K562 (cell line): ENCODE data around the gene ZBTB22. TPM values are rescaled to one million over a fixed set of nuclear protein-coding genes. Genes with fewer than 3 reads are reported as not detected.
A peak's percentile ranks its signal among the peaks of the same experiment; 100 is the strongest.
"Not testable (repeated sequence)": the region's sequence is repeated elsewhere in the genome, so short reads cannot be mapped to it uniquely, and the experiment has no call there.

Source experiments
- ARID3A ChIP-seq: IDR thresholded peaks from 2 replicates; pipeline ENCODE4 v1.6.1; 2012; ENCODE audit warnings: low read depth, low read length, improper control_type of control experiment, borderline replicate concordance
- BHLHE40 ChIP-seq: IDR thresholded peaks from 2 replicates; pipeline ENCODE4 v1.6.1; 2011; ENCODE audit warnings: low read length, improper control_type of control experiment
- DEAF1 ChIP-seq: fragments of 450-650 bp; formaldehyde crosslinking; IDR thresholded peaks from 2 replicates; pipeline ENCODE4 v1.4.0; 2020; ENCODE audit warnings: mild to moderate bottlenecking, moderate library complexity
- E2F6 ChIP-seq, 2 experiments: IDR thresholded peaks; 2 replicates each; pipeline ENCODE4 v1.6.1; 2011; ENCODE audit warnings: borderline replicate concordance in 1 of 2, control low read depth in 1 of 2, low read depth in 1 of 2, low read length in 1 of 2, mild to moderate bottlenecking in 1 of 2, mixed read lengths in 1 of 2, moderate library complexity in 1 of 2; ENCODE audit not compliant: insufficient read depth in 1 of 2, insufficient read length in 1 of 2, poor library complexity in 1 of 2, severe bottlenecking in 1 of 2; ENCODE audit errors: extremely low read depth in 1 of 2
- ELF1 ChIP-seq: fragments of 200-800 bp; sonication (Bioruptor generic); IDR thresholded peaks from 2 replicates; pipeline ENCODE4 v1.6.1; 2016; ENCODE audit warnings: missing genetic modification characterization, missing compliant biosample characterization
- FOXK2 ChIP-seq, 2 experiments: fragments of 450-650 bp; IDR thresholded peaks in 1 of 2; conservative IDR thresholded peaks in 1 of 2; 2 replicates each; pipeline ENCODE4 v1.6.1; 2016; ENCODE audit warnings: low read depth in 2 of 2, mild to moderate bottlenecking in 1 of 2
- GABPA ChIP-seq: fragments of 200-800 bp; sonication (Bioruptor generic); conservative IDR thresholded peaks from 2 replicates; pipeline ENCODE4 v1.6.1; 2016; ENCODE audit warnings: low read depth, missing genetic modification characterization, missing compliant biosample characterization
- GABPB1 ChIP-seq: sonication (generic); formaldehyde crosslinking; IDR thresholded peaks from 2 replicates; pipeline ENCODE4 v1.8.0; 2022; ENCODE audit warnings: mild to moderate bottlenecking, missing genetic modification reagents
- JUND ChIP-seq, 2 experiments: IDR thresholded peaks; 2 replicates in 1 of 2; 3 replicates in 1 of 2; pipeline ENCODE4 v1.6.1; 2011; ENCODE audit warnings: borderline replicate concordance in 2 of 2, low read depth in 2 of 2, low read length in 2 of 2, improper control_type of control experiment in 1 of 2, missing biosample characterization in 1 of 2, missing genetic modification characterization in 1 of 2, missing genetic modification reagents in 1 of 2
- LCOR ChIP-seq: sonication (generic); formaldehyde crosslinking; IDR thresholded peaks from 2 replicates; pipeline ENCODE4 v1.8.0; 2022; ENCODE audit warnings: mild to moderate bottlenecking, missing genetic modification reagents
- MYC ChIP-seq, 2 experiments: fragments of 250-450 bp in 1 of 2; sonication (Bioruptor Pico) in 1 of 2; IDR thresholded peaks; 2 replicates each; pipeline versions ENCODE4 v1.5.1 to v1.6.1; 2012 to 2021; ENCODE audit warnings: low read depth in 2 of 2, borderline replicate concordance in 1 of 2, improper control_type of control experiment in 1 of 2, low read length in 1 of 2, mild to moderate bottlenecking in 1 of 2, moderate library complexity in 1 of 2
- NBN ChIP-seq: fragments of 450-650 bp; IDR thresholded peaks from 2 replicates; pipeline ENCODE4 v1.6.1; 2016; ENCODE audit warnings: low read depth, mild to moderate bottlenecking
- NRF1 ChIP-seq, 2 experiments: fragments of 450-650 bp; IDR thresholded peaks in 1 of 2; conservative IDR thresholded peaks in 1 of 2; 2 replicates each; pipeline ENCODE4 v1.6.1; 2014; ENCODE audit warnings: mild to moderate bottlenecking in 2 of 2
- POLR2G ChIP-seq: fragments of 200-400 bp; formaldehyde crosslinking; IDR thresholded peaks from 2 replicates; pipeline ENCODE4 v1.6.1; 2017; ENCODE audit warnings: low read depth, mild to moderate bottlenecking, antibody characterized with exemption, low read length, moderate library complexity
- RBFOX2 ChIP-seq: fragments of 200-400 bp; formaldehyde crosslinking; IDR thresholded peaks from 2 replicates; pipeline ENCODE4 v1.6.1; 2017; ENCODE audit warnings: low read depth, mild to moderate bottlenecking, low read length, moderate library complexity
- SMARCC2 ChIP-seq: fragments of 450-650 bp; IDR thresholded peaks from 2 replicates; pipeline ENCODE4 v1.6.1; 2017; ENCODE audit warnings: antibody characterized with exemption, moderate library complexity, mild to moderate bottlenecking, low read depth
- SMARCE1 ChIP-seq: fragments of 450-650 bp; IDR thresholded peaks from 2 replicates; pipeline ENCODE4 v1.7.1; 2016; ENCODE audit warnings: mild to moderate bottlenecking
- ZNF395 ChIP-seq: fragments of 200-800 bp; sonication (Bioruptor generic); IDR thresholded peaks from 2 replicates; pipeline ENCODE4 v1.6.1; 2017; ENCODE audit warnings: missing genetic modification characterization, missing compliant biosample characterization
- polyA plus RNA-seq, 8 experiments: library from polyadenylated mRNA; depleted of rRNA in 4 of 8; stranded (reverse) in 5 of 8; unstranded in 3 of 8; fragments of >200 nt; fragmentation: Nextera tagmentation in 2 of 8; fragmentation: Illumina TruSeq in 1 of 8; extraction: Ambion mirVana in 2 of 8; extraction: Trizol in 1 of 8; gene quantifications; 2 replicates each; pipeline versions ENCODE4 v1.2.1 to v1.2.3, GENCODE V29; 2011 to 2014; ENCODE audit warnings: inconsistent platforms in 1 of 8, missing spikeins in 1 of 8
- total RNA-seq, 7 experiments: library from RNA; depleted of rRNA in 6 of 7; stranded (reverse); fragments of >200 nt in 6 of 7; fragmentation: Illumina TruSeq in 2 of 7; extraction: Trizol in 2 of 7; gene quantifications; 2 replicates each; pipeline versions ENCODE4 v1.2.1 to v1.2.3, GENCODE V29; 2011 to 2021; ENCODE audit warnings: low replicate concordance in 1 of 7

ZBTB22 gene
- total and polyA plus RNA-seq, 9 of the 15 experiments (the other 6 are each of a cell fraction or from before 2014, with no cell fraction given) = 0.21 to 11.9 (median 7.1) TPM

- TF ChIP-seq SMARCC2 = 0 out of 2 replicates have a peak, but pooled peaks have one; percentile 22
- peak; percentile 80 for TF ChIP-seq BHLHE40
- peak in 1 of 2 experiments; percentile 40 for TF ChIP-seq E2F6 (IDR thresholded peaks at IDR 0.05; ENCODE audit: borderline replicate concordance in 1 of 2, extremely low read depth in 1 of 2, insufficient read depth in 1 of 2, insufficient read length in 1 of 2, low read depth in 1 of 2, low read length in 1 of 2, poor library complexity in 1 of 2, severe bottlenecking in 1 of 2)
- peak; percentile 21; the same call in 1 of the 2 replicates for TF ChIP-seq ZNF395 (CRISPR knock-in tag)
- TF ChIP-seq SMARCE1 = 0 out of 2 replicates have a peak, but pooled peaks have one; percentile 24
- TF ChIP-seq RBFOX2 = peak; percentile 45; the same call in 1 of the 2 replicates
- 0 out of 2 replicates have a peak, but pooled peaks have one; percentile 26 for TF ChIP-seq MYC (IDR thresholded peaks at IDR 0.05; ENCODE audit: low read depth, low read length)
- not testable (repeated sequence) for TF ChIP-seq MYC (CRISPR knock-in tag; IDR thresholded peaks at IDR 0.05; ENCODE audit: borderline replicate concordance, low read depth); JUND (tag; IDR thresholded peaks at IDR 0.05; ENCODE audit: borderline replicate concordance, low read depth, low read length)
- 0 out of 2 replicates have a peak, but pooled peaks have one; percentile 8 for TF ChIP-seq DEAF1
- peak in 1 of 2 experiments; percentile 68; a peak in 2 of 4 replicates for TF ChIP-seq FOXK2 (conservative IDR thresholded peaks at IDR 0.05 in 1 of 2, IDR thresholded peaks at IDR 0.05 in 1 of 2; ENCODE audit: low read depth in 2 of 2)
- TF ChIP-seq ARID3A = peak; percentile 65; the same call in 1 of the 2 replicates
- TF ChIP-seq NBN = 0 out of 2 replicates have a peak, but pooled peaks have one; percentile 40
- 0 out of 2 replicates have a peak, but pooled peaks have one; percentile 17 for TF ChIP-seq GABPB1 (CRISPR knock-in tag)
- TF ChIP-seq NRF1 (conservative IDR thresholded peaks at IDR 0.05 in 1 of 2, IDR thresholded peaks at IDR 0.05 in 1 of 2) = peak; percentile 47 to 59; a peak in 3 of 4 replicates
- 0 out of 2 replicates have a peak, but pooled peaks have one; percentile 61 for TF ChIP-seq LCOR (CRISPR knock-in tag)
- TF ChIP-seq ELF1 (tag) = peak; percentile 41; the same call in 1 of the 2 replicates
- 0 out of 2 replicates have a peak, but pooled peaks have one; percentile 29 for TF ChIP-seq POLR2G
- TF ChIP-seq GABPA (tag) = 0 out of 2 replicates have a peak, but pooled peaks have one; percentile 16
- TF ChIP-seq JUND (IDR thresholded peaks at IDR 0.05; ENCODE audit: borderline replicate concordance, low read depth, low read length) = peak; percentile 49; the same call in 1 of the 2 replicates
Measured at GRCh38 chr6:33364475-33365205, 47.1 kb upstream of the ZBTB22 start (continued).
